ENCODE results near the gene GRIP2.

Gene GRIP2

GRCh38 chr3:14538451-14539088, 1.6 kb downstream of the GRIP2 start:
- DNase-seq (ENCODE audit: low read depth), result no peak

GRCh38 chr3:14537590-14538450, 2.3 kb downstream of the GRIP2 start:
- no peak for DNase-seq (ENCODE audit: low read depth)

GRCh38 chr3:14536837-14537589, 3.1 kb downstream of the GRIP2 start:
- DNase-seq (ENCODE audit: low read depth), result no peak

GRCh38 chr3:14536055-14536815, 3.9 kb downstream of the GRIP2 start:
- DNase-seq (ENCODE audit: low read depth), result no peak

- no peak for DNase-seq (ENCODE audit: low read depth)
Measured at GRCh38 chr3:14535616-14536015, 4.5 kb downstream of the GRIP2 start.

GRCh38 chr3:14534516-14535191, 5.5 kb downstream of the GRIP2 start:
- DNase-seq (ENCODE audit: low read depth), result no peak

- DNase-seq (ENCODE audit: low read depth), result no peak
Measured at GRCh38 chr3:14533457-14533958, 6.6 kb downstream of the GRIP2 start.

GRCh38 chr3:14532691-14533456, 7.3 kb downstream of the GRIP2 start:
- DNase-seq (ENCODE audit: low read depth), result no peak

GRCh38 chr3:14531856-14532395, 8.2 kb downstream of the GRIP2 start:
- DNase-seq (ENCODE audit: low read depth), result no peak

- no peak for DNase-seq (ENCODE audit: low read depth)
Measured at GRCh38 chr3:14528081-14528480, 12.1 kb downstream of the GRIP2 start.

- DNase-seq (ENCODE audit: low read depth), result no peak
Measured at GRCh38 chr3:14525685-14526631, 14.2 kb downstream of the GRIP2 start.

- no peak for DNase-seq (ENCODE audit: low read depth)
Measured at GRCh38 chr3:14524920-14525660, 15.1 kb downstream of the GRIP2 start.

GRCh38 chr3:14524311-14524711, 15.8 kb downstream of the GRIP2 start:
- DNase-seq (ENCODE audit: low read depth), result no peak

GRCh38 chr3:14523792-14524191, 16.4 kb downstream of the GRIP2 start:
- DNase-seq (ENCODE audit: low read depth), result no peak

- no peak for DNase-seq (ENCODE audit: low read depth)
Measured at GRCh38 chr3:14522768-14523167, 17.4 kb downstream of the GRIP2 start.

- DNase-seq (ENCODE audit: low read depth), result no peak
Measured at GRCh38 chr3:14522129-14522691, 17.9 kb downstream of the GRIP2 start.

- no peak for DNase-seq (ENCODE audit: low read depth)
Measured at GRCh38 chr3:14521611-14522010, 18.5 kb downstream of the GRIP2 start.

- no peak for DNase-seq (ENCODE audit: low read depth)
Measured at GRCh38 chr3:14520967-14521366, 19.2 kb downstream of the GRIP2 start.
